ENCODE results near the gene EFNA4. TPM values are rescaled to one million over a fixed set of nuclear protein-coding genes. Genes with fewer than 3 reads are reported as not detected.

The EFNA4 gene
- total and polyA plus RNA-seq, 2 donors (not counting 1 experiment from before 2014, with no cell fraction given): 8.4 to 10.6 TPM

- intact Hi-C loops (cut with micrococcal nuclease): loop anchor here (2.0 kb wide), 1 partner anchor 67 kb away; the partner anchor contains the start of gene FLAD1
- no peak for ATAC-seq (ENCODE audit: low read depth)
- Histone ChIP-seq H3K36me3 (replicated peaks in 1 of 2; ENCODE audit: control extremely low read depth in 1 of 2, control insufficient read depth in 1 of 2, extremely low read depth in 1 of 2, insufficient read depth in 2 of 2, low read length in 1 of 2) (no peaks in the 10 kb centered on the region), H3K4me2 (replicated peaks; ENCODE audit: low read depth, low read length, poor library complexity, severe bottlenecking) (peak overlapping the region; percentile 93), H4K20me1 (ENCODE audit: control insufficient read depth, insufficient read depth, low read length, poor library complexity, severe bottlenecking) (no peaks in the 10 kb centered on the region), H3K79me2 (ENCODE audit: control insufficient read depth, insufficient read depth, low read length) (no peaks in the 10 kb centered on the region), H3K4me3 (ENCODE audit: control extremely low read depth in 1 of 5, extremely low read depth in 1 of 5, insufficient read depth in 1 of 5, low read depth in 2 of 5, low read length in 4 of 5) (peak overlapping the region; percentile 44 to 82 (median 76)), H3K9ac (ENCODE audit: low read length) (peak overlapping the region; percentile 76), H2AFZ (ENCODE audit: insufficient read depth, low read depth, low read length, poor library complexity, severe bottlenecking) (peak overlapping the region; percentile 92), H3K27me3 (replicated peaks in 1 of 4; ENCODE audit: control extremely low read depth in 1 of 4, control insufficient read depth in 3 of 4, insufficient read depth in 4 of 4, low read length in 3 of 4) (no peaks in the 10 kb centered on the region), H3K9me3 (ENCODE audit: control extremely low read depth in 1 of 3, control insufficient read depth in 2 of 3, insufficient read depth in 1 of 3, low read length in 2 of 3) (no peaks in the 10 kb centered on the region), H3K27ac (ENCODE audit: low read length in 2 of 2) (no peak overlapping the region), H3K4me1 (ENCODE audit: control insufficient read depth in 2 of 2, insufficient read depth in 2 of 2, low read length in 2 of 2) (peaks cover 20 to 30% of the 10 kb centered on the region in 2 donors)
- DNase-seq: no peak
- H3K27me3 Mint-ChIP-seq: no peaks in the 10 kb centered on the region
- CTCF ChIA-PET: interaction anchor here (0.6 to 16.6 kb wide), 13 partner anchors 8 to 416 kb away, joined by 3 to 370 read pairs (median 4); partner anchors contain the start of genes EFNA4, PBXIP1 and PMVK
- TF ChIP-seq CTCF (IDR thresholded peaks at IDR 0.05) (no peak), EZH2 (IDR thresholded peaks at IDR 0.05; ENCODE audit: borderline replicate concordance, insufficient read depth, low read depth, low read length, poor library complexity, severe bottlenecking) (no peak)
- peak overlapping the region; percentile 56 for H3K27ac Mint-ChIP-seq
- peaks cover 28% of the 10 kb centered on the region for H3K4me1 Mint-ChIP-seq
- POLR2A ChIA-PET: interaction anchor here (0.6 to 2.0 kb wide), 6 partner anchors 12 to 347 kb away, joined by 3 to 8 read pairs (median 5); partner anchors contain the start of genes EFNA4 and PYGO2
- WGBS (ENCODE audit: insufficient coverage): 33% methylated on average over 9 of the region's 10 CpGs
- no peaks in the 10 kb centered on the region for H3K9me3 Mint-ChIP-seq (ENCODE audit: insufficient read depth)
- peak overlapping the region; percentile 92 for H3K4me3 Mint-ChIP-seq
Observed at GRCh38 chr1:155049651-155050559, 13.6 kb upstream of the EFNA4 start.
